MG63 (cell line): Measurements from ENCODE around the gene SLC22A5. TPM values are rescaled to one million over a fixed set of nuclear protein-coding genes. Genes with fewer than 3 reads are reported as not detected.

Experiments used
- DNase-seq: peaks from one replicate; pipeline ENCODE4 v3.0.0-alpha.2; 2020
- H3K27me3 ChIP-seq: fragments of 250-450 bp; sonication (Bioruptor Pico); 2 replicates; pipeline ENCODE4 v1.5.1; 2020; ENCODE audit warnings: mild to moderate bottlenecking, moderate library complexity
- H3K36me3 ChIP-seq: fragments of 250-450 bp; sonication (Bioruptor Pico); 2 replicates; pipeline ENCODE4 v1.5.1; 2020; ENCODE audit warnings: mild to moderate bottlenecking, moderate library complexity
- H3K4me3 ChIP-seq: fragments of 250-450 bp; sonication (Bioruptor Pico); 2 replicates; pipeline ENCODE4 v1.5.1; 2020; ENCODE audit warnings: mild to moderate bottlenecking, moderate library complexity
- H3K9me3 ChIP-seq: fragments of 250-450 bp; sonication (Bioruptor Pico); 2 replicates; pipeline ENCODE4 v1.5.1; 2020; ENCODE audit warnings: mild to moderate bottlenecking, moderate library complexity
- total RNA-seq: library from RNA; depleted of rRNA; stranded (reverse); fragments of >200 nt; shearing (Covaris generic); gene quantifications from 2 replicates; pipeline ENCODE4 v1.2.3, GENCODE V29; 2014; ENCODE audit warnings: low replicate concordance; rRNA removed

The SLC22A5 gene
- 22.5 and 26.4 TPM in 2 replicates for total RNA-seq

DNA sequence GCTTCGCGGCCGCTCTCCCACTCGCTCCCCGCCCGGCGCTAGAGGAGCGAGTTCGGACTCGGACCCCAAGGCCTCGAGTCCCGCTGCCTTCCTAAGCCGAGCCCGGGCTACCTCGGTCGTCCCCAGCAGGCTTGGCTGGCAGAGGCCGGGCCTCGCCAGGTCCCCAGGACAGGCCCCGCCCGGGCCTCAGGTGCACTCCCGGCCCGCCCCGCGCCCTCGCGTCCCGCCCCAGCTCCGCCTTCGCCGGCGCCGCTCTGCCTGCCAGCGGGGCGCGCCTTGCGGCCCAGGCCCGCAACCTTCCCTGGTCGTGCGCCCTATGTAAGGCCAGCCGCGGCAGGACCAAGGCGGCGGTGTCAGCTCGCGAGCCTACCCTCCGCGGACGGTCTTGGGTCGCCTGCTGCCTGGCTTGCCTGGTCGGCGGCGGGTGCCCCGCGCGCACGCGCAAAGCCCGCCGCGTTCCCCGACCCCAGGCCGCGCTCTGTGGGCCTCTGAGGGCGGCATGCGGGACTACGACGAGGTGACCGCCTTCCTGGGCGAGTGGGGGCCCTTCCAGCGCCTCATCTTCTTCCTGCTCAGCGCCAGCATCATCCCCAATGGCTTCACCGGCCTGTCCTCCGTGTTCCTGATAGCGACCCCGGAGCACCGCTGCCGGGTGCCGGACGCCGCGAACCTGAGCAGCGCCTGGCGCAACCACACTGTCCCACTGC lies at the start of gene SLC22A5:
SLC22A5 (plus strand) TSS at position 237 of the 707 bp plus-strand sequence; CDS start at position 500, 263 bp downstream.
- peaks cover 10% of the 10 kb centered on the region for H3K36me3 ChIP-seq
- H3K9me3 ChIP-seq, result no peaks in the 10 kb centered on the region
- H3K4me3 ChIP-seq, result peak within 1 kb of the TSS; percentile 62
- no peaks in the 10 kb centered on the region; the same call in 1 of the 2 replicates for H3K27me3 ChIP-seq
- DNase-seq, result peak; percentile 72

DNA sequence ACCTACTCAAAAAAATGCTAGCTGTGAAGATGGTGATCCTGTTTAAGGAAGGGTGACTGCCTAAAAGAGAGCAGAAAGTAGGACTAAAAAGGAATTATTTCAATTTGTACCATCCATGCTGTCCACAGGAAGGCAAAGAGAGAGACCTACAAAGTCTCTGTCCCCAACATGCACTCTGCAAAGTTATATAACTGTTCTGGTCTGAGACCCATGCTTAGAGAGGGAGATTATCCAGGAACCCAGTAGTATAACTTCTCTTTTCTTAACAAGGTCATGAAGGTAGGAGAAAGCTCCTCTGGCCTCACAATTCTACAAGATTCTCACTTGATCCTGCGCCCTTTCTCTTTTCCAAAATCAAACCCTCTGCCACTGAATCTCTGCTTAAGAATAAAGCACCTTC lies 49.5 kb upstream of the SLC22A5 start:
- Histone ChIP-seq H3K4me3 (no peak overlapping the region), H3K9me3 (no peaks in the 10 kb centered on the region), H3K27me3 (no peaks in the 10 kb centered on the region), H3K36me3 (no peaks in the 10 kb centered on the region)
- no peak for DNase-seq

- Histone ChIP-seq H3K27me3 (no peaks in the 10 kb centered on the region), H3K4me3 (no peak overlapping the region), H3K9me3 (no peaks in the 10 kb centered on the region), H3K36me3 (no peaks in the 10 kb centered on the region)
- no peak for DNase-seq
Measured at GRCh38 chr5:132321109-132321721, 48.3 kb upstream of the SLC22A5 start.

- Histone ChIP-seq H3K36me3 (no peaks in the 10 kb centered on the region), H3K27me3 (no peaks in the 10 kb centered on the region), H3K4me3 (no peak overlapping the region), H3K9me3 (no peaks in the 10 kb centered on the region)
- no peak for DNase-seq
Measured at GRCh38 chr5:132322266-132322665, 47.2 kb upstream of the SLC22A5 start.

DNA sequence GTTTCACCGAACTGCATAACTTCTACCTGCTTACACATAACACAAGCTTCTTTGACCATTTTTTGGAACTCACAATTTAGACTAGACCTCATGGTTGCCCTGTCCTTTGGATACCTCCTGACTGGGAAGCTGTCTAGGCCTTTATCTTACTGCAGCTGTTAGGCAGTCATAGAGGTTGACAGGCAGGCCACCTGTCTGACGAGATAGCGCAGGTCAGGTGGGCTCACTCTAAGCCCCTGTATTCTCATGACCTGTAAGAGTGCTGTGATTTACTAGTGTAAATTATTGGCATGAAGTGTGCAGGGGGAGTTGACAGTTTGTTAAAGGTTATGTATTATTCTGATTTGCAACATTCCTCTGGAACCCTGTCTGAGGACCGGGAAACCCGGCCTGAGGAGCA lies 46.3 kb upstream of the SLC22A5 start:
- H3K9me3 ChIP-seq, result no peaks in the 10 kb centered on the region
- H3K4me3 ChIP-seq, result no peak overlapping the region
- no peaks in the 10 kb centered on the region for H3K27me3 ChIP-seq
- DNase-seq, result no peak
- H3K36me3 ChIP-seq, result no peaks in the 10 kb centered on the region

GRCh38 chr5:132325691-132326090 lies 43.8 kb upstream of the SLC22A5 start:
- Histone ChIP-seq H3K9me3 (no peaks in the 10 kb centered on the region), H3K4me3 (no peak overlapping the region), H3K27me3 (no peaks in the 10 kb centered on the region), H3K36me3 (no peaks in the 10 kb centered on the region)
- no peak for DNase-seq

GRCh38 chr5:132327252-132327955 lies 42.1 kb upstream of the SLC22A5 start:
- H3K27me3 ChIP-seq, result no peaks in the 10 kb centered on the region
- H3K4me3 ChIP-seq, result no peak overlapping the region
- no peaks in the 10 kb centered on the region for H3K36me3 ChIP-seq
- H3K9me3 ChIP-seq, result no peaks in the 10 kb centered on the region
- no peak for DNase-seq

- no peak for DNase-seq
- Histone ChIP-seq H3K4me3 (no peak overlapping the region), H3K9me3 (no peaks in the 10 kb centered on the region), H3K27me3 (peaks cover 2% of the 10 kb centered on the region; the same call in 1 of the 2 replicates), H3K36me3 (no peaks in the 10 kb centered on the region)
Measured at GRCh38 chr5:132334812-132335211, 34.7 kb upstream of the SLC22A5 start.

DNA sequence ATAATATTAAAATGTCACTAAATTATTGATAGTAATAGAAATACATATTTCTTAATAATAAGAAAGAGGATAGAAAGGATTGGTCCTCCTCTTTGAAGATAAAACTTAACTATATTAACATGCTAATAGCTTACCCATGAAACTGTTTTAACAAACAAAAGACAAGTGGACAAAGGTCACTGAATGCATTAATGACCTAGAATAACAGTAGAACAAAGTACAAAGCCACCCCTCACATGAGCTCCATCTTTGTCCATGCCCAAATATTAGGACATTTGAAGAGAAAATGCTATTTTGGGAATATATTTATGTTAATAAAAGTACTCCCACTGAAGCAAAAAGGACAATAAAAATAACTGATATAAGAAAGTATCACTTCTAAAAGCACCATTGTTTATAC lies 34.1 kb upstream of the SLC22A5 start:
- Histone ChIP-seq H3K9me3 (no peaks in the 10 kb centered on the region), H3K4me3 (no peak overlapping the region), H3K36me3 (no peaks in the 10 kb centered on the region), H3K27me3 (peaks cover 2% of the 10 kb centered on the region; the same call in 1 of the 2 replicates)
- DNase-seq, result no peak

- no peak for DNase-seq
- H3K36me3 ChIP-seq, result no peaks in the 10 kb centered on the region
- no peaks in the 10 kb centered on the region for H3K9me3 ChIP-seq
- H3K27me3 ChIP-seq, result no peaks in the 10 kb centered on the region
- no peak overlapping the region for H3K4me3 ChIP-seq
Measured at GRCh38 chr5:132339502-132339901, 30.0 kb upstream of the SLC22A5 start.

DNA sequence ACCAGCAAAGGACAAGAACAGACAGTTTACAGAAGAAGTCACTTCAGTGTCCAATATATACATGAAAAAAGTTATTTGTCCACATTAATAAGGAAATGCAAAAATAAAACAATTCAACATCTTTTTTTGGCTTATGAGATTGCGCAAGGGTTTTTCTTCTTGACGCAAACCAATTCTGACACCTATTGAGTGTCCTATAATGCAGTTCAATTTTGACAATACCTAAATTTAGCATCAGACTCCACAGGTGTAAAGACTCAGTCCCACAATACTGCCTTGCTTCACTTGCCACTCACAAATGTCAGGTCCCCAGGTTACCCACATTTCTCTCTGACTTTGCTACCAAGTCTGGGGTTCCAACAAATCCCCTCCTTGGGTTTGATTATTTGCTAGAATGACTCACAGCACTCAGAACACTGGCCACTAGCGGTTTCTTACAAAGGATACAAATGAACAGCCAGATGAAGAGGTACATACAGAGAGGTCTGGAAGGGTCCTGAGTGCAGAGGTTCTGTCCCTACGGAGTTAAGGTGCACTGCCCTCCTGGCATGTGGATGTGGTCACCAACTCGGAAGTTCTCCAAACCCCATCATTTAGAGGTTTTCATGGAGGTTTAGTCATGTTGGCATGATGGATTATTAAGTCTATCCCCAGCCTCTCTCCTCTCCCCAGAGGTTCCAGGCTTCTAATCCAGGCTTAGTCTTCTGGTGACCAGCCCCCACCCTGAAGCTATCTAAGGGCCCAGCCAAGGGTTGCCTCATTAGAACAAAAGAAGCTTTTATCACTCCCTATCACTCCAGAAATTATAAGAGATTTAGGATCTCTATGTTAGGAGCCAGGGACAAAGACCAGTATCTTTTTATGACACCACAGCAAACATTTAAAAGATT lies 27.0 kb upstream of the SLC22A5 start:
- Histone ChIP-seq H3K4me3 (no peak overlapping the region), H3K27me3 (no peaks in the 10 kb centered on the region), H3K36me3 (no peaks in the 10 kb centered on the region), H3K9me3 (no peaks in the 10 kb centered on the region)
- peak; percentile 14 for DNase-seq

DNA sequence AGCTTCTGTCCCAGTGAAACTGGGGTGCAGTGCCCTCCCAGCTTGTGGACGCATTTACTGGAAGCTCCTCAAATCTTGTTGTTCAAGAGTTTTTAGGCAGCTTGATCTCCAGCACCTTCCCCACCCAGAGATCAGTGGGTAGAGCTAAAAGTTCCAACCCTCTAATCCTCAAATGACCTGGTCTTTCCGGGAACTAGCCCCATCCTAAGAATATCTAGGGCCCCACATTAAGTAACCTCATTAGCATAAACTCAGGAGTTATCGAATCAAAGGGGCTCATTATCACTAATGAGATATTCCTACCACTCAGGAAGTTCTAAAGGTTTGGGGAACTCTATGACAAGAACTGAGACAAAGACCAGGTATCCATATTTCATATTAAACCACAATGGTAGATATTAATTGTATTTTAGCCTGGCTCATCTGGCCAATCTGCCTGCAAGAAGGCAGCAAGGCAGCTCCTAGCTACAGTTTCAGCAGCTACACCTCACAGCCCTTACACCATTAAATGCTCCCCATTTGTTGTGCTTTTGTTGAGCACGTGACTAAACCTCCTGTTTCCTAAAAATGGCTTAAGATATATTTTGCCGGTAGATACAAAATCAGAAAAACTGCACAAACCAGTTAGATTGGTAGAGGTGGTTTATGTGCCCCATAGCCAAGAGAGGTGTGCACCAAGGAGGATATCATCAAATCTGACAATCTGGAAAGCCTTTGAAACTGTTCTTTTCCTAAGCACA lies 24.6 kb upstream of the SLC22A5 start:
- Histone ChIP-seq H3K36me3 (no peaks in the 10 kb centered on the region), H3K9me3 (no peaks in the 10 kb centered on the region), H3K27me3 (no peaks in the 10 kb centered on the region), H3K4me3 (no peak overlapping the region)
- DNase-seq, result no peak

GRCh38 chr5:132353486-132353995 lies 16.0 kb upstream of the SLC22A5 start:
- H3K27me3 ChIP-seq, result peaks cover 2% of the 10 kb centered on the region; the same call in 1 of the 2 replicates
- H3K4me3 ChIP-seq, result no peak overlapping the region
- no peaks in the 10 kb centered on the region for H3K36me3 ChIP-seq
- DNase-seq, result no peak
- no peaks in the 10 kb centered on the region for H3K9me3 ChIP-seq

GRCh38 chr5:132354381-132355139 lies 14.9 kb upstream of the SLC22A5 start:
- DNase-seq, result no peak
- Histone ChIP-seq H3K27me3 (peaks cover 2% of the 10 kb centered on the region; the same call in 1 of the 2 replicates), H3K4me3 (no peak overlapping the region), H3K9me3 (no peaks in the 10 kb centered on the region), H3K36me3 (no peaks in the 10 kb centered on the region)

DNA sequence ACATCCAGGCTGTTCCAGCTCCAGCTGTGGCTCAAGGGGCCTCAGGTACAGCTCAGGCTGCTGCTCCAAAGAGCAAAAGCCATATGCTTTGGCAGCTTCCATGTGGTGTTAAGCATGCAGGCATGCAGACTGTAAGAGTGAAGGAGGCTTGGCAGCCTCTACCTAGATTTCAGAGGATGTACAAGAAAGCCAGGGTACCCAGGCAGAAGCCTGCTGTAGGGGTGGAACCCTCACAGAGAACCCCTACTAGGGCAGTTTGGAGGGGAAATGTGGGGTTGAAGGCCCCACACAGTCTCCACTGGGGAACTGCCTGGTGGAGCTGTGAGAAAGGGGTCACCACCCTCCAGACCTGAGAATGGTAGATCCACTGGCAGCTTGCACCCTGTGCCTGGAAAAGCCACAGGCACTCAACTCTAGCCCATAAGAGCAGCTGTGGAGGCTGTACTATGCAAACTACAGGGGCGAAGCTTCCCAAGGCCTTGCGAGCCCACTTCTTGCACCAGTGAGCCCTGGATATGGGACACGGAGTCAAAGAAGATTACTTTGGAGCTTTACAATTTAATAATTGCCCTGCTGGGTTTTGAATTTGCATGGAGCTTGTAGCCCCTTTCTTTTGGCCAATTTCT lies 14.3 kb upstream of the SLC22A5 start:
- no peak for DNase-seq
- H3K27me3 ChIP-seq, result peaks cover 2% of the 10 kb centered on the region; the same call in 1 of the 2 replicates
- H3K36me3 ChIP-seq, result no peaks in the 10 kb centered on the region
- no peaks in the 10 kb centered on the region for H3K9me3 ChIP-seq
- no peak overlapping the region for H3K4me3 ChIP-seq
